GM12878 (cell line): ENCODE data around the gene RAB2B.
A peak's percentile ranks its signal among the peaks of the same experiment; 100 is the strongest.

Source experiments
- BHLHE40 ChIP-seq, 2 experiments: fragments of 450-650 bp in 1 of 2; IDR thresholded peaks; 2 replicates each; pipeline ENCODE4 v1.6.1; 2011 to 2017; ENCODE audit warnings: low read depth in 2 of 2, borderline replicate concordance in 1 of 2, improper control_type of control experiment in 1 of 2, low read length in 1 of 2, mild to moderate bottlenecking in 1 of 2
- CREB1 ChIP-seq: IDR thresholded peaks from 2 replicates; pipeline ENCODE4 v1.6.1; 2012; ENCODE audit warnings: low read depth, mild to moderate bottlenecking, inconsistent platforms
- FOS ChIP-seq: IDR thresholded peaks from 3 replicates; pipeline ENCODE4 v1.6.1; 2011; ENCODE audit warnings: borderline replicate concordance; ENCODE audit not compliant: insufficient read length; ENCODE audit errors: extremely low read depth
- JUND ChIP-seq: IDR thresholded peaks from 2 replicates; pipeline ENCODE4 v1.6.1; 2012; ENCODE audit warnings: low read depth, mild to moderate bottlenecking, low read length, improper control_type of control experiment, moderate library complexity
- NFXL1 ChIP-seq: fragments of 450-650 bp; IDR thresholded peaks from 2 replicates; pipeline ENCODE4 v1.6.1; 2017; ENCODE audit warnings: antibody characterized with exemption, mild to moderate bottlenecking, borderline replicate concordance
- RBBP5 ChIP-seq: fragments of 200-600 bp; sonication (generic); conservative IDR thresholded peaks from 2 replicates; pipeline ENCODE4 v1.6.1; 2016
- RFX5 ChIP-seq: IDR thresholded peaks from 2 replicates; pipeline ENCODE4 v1.6.1; 2011; ENCODE audit warnings: low read depth, low read length, improper control_type of control experiment
- TCF12 ChIP-seq: IDR thresholded peaks from 2 replicates; pipeline ENCODE4 v1.6.1; 2011; ENCODE audit warnings: low read depth, mild to moderate bottlenecking, low read length
- ZNF384 ChIP-seq: IDR thresholded peaks from 2 replicates; pipeline ENCODE4 v1.6.1; 2012; ENCODE audit warnings: low read depth, mild to moderate bottlenecking, low read length, improper control_type of control experiment, borderline replicate concordance
- TF ChIP-seq, protein P1 (sequence below): IDR thresholded peaks from 2 replicates; pipeline ENCODE4 v1.6.1; 2012; ENCODE audit warnings: low read depth, low read length, improper control_type of control experiment
- TF ChIP-seq, protein P2 (sequence below): fragments of 450-650 bp; IDR thresholded peaks from 2 replicates; pipeline ENCODE4 v1.6.1; 2016; ENCODE audit warnings: mild to moderate bottlenecking
- TF ChIP-seq, protein P3 (sequence below): IDR thresholded peaks from 2 replicates; pipeline ENCODE4 v1.6.1; 2012; ENCODE audit warnings: mild to moderate bottlenecking, low read depth, low read length
- TF ChIP-seq, protein P4 (sequence below), 3 experiments: IDR thresholded peaks in 2 of 3; conservative IDR thresholded peaks in 1 of 3; 2 replicates each; pipeline ENCODE4 v1.5.1; 2011; ENCODE audit warnings: low read depth in 3 of 3, low read length in 3 of 3, mild to moderate bottlenecking in 3 of 3, control low read depth in 2 of 3, moderate library complexity in 2 of 3, inconsistent platforms in 1 of 3, mixed read lengths in 1 of 3; ENCODE audit not compliant: control insufficient read depth in 2 of 3, insufficient read depth in 1 of 3; ENCODE audit errors: extremely low read depth in 1 of 3

DNA sequence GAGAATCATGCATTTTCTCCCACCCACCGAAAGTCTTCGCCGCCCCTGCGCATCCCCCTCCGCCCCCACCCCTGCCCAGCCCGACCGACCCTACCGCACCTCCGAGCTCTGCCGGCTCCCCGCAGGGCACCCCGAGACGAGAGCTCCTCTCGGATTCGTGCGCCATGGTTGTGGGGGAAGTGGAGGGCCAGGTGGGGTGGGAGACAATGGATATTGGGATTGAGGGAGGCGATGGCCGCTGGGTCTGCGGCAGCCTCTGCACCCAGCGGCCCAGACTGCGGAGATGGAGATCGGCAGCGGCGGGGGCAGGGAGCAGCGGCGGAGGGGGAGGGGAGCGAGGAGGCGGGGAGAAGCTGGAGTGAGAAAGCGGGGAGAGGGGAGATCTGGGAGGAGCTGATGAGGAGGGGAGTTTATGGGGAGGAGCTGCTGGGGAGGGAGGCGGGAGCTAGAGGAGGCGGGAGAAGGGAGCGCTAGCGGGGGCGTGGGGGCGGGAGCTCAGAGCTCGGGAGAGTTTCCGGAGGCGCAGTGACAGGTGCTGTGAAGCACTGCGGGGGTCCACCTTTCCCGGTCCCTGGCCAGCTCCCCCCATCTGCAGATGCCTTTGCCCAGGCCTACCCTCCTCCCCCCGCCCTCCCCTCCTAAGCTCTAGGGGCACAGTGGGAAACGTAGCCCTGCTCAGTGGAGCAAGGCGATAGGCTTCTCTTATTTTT is 49.4 kb upstream of the RAB2B start, which contains the start of gene SALL2:
- TF ChIP-seq NFXL1 (no peak), RBBP5 (no peak), RFX5 (no peak), ZNF384 (no peak), FOS (no peak), CREB1 (no peak), JUND (no peak), BHLHE40 (IDR thresholded peaks at IDR 0.05; ENCODE audit: borderline replicate concordance in 1 of 2, low read depth in 2 of 2, low read length in 1 of 2) (peak in 1 of 2 experiments; percentile 28; a peak in 1 of 4 replicates), TCF12 (no peak)
- TF ChIP-seq, protein P1, sequence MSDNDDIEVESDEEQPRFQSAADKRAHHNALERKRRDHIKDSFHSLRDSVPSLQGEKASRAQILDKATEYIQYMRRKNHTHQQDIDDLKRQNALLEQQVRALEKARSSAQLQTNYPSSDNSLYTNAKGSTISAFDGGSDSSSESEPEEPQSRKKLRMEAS, result no peak
- TF ChIP-seq, protein P2, sequence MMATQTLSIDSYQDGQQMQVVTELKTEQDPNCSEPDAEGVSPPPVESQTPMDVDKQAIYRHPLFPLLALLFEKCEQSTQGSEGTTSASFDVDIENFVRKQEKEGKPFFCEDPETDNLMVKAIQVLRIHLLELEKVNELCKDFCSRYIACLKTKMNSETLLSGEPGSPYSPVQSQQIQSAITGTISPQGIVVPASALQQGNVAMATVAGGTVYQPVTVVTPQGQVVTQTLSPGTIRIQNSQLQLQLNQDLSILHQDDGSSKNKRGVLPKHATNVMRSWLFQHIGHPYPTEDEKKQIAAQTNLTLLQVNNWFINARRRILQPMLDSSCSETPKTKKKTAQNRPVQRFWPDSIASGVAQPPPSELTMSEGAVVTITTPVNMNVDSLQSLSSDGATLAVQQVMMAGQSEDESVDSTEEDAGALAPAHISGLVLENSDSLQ, result no peak; the same call in 1 of the 2 replicates
- TF ChIP-seq, protein P3, sequence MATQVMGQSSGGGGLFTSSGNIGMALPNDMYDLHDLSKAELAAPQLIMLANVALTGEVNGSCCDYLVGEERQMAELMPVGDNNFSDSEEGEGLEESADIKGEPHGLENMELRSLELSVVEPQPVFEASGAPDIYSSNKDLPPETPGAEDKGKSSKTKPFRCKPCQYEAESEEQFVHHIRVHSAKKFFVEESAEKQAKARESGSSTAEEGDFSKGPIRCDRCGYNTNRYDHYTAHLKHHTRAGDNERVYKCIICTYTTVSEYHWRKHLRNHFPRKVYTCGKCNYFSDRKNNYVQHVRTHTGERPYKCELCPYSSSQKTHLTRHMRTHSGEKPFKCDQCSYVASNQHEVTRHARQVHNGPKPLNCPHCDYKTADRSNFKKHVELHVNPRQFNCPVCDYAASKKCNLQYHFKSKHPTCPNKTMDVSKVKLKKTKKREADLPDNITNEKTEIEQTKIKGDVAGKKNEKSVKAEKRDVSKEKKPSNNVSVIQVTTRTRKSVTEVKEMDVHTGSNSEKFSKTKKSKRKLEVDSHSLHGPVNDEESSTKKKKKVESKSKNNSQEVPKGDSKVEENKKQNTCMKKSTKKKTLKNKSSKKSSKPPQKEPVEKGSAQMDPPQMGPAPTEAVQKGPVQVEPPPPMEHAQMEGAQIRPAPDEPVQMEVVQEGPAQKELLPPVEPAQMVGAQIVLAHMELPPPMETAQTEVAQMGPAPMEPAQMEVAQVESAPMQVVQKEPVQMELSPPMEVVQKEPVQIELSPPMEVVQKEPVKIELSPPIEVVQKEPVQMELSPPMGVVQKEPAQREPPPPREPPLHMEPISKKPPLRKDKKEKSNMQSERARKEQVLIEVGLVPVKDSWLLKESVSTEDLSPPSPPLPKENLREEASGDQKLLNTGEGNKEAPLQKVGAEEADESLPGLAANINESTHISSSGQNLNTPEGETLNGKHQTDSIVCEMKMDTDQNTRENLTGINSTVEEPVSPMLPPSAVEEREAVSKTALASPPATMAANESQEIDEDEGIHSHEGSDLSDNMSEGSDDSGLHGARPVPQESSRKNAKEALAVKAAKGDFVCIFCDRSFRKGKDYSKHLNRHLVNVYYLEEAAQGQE, result no peak
- TF ChIP-seq, protein P4, sequence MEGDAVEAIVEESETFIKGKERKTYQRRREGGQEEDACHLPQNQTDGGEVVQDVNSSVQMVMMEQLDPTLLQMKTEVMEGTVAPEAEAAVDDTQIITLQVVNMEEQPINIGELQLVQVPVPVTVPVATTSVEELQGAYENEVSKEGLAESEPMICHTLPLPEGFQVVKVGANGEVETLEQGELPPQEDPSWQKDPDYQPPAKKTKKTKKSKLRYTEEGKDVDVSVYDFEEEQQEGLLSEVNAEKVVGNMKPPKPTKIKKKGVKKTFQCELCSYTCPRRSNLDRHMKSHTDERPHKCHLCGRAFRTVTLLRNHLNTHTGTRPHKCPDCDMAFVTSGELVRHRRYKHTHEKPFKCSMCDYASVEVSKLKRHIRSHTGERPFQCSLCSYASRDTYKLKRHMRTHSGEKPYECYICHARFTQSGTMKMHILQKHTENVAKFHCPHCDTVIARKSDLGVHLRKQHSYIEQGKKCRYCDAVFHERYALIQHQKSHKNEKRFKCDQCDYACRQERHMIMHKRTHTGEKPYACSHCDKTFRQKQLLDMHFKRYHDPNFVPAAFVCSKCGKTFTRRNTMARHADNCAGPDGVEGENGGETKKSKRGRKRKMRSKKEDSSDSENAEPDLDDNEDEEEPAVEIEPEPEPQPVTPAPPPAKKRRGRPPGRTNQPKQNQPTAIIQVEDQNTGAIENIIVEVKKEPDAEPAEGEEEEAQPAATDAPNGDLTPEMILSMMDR (IDR thresholded peaks at IDR 0.05 in 2 of 3, conservative IDR thresholded peaks at IDR 0.05 in 1 of 3; ENCODE audit: control insufficient read depth in 2 of 3, extremely low read depth in 1 of 3, insufficient read depth in 1 of 3, low read depth in 3 of 3, low read length in 3 of 3), result no peak
